K562 (cell line): ENCODE measurements around the gene FBL. TPM values are rescaled to one million over a fixed set of nuclear protein-coding genes. Genes with fewer than 3 reads are reported as not detected.

Experiments
- ATAC-seq: fragments of 200-7000 bp; cut with Tn5 transposase; 3 replicates; pipeline ENCODE4 v1.9.1; 2020; ENCODE audit warnings: moderate library complexity
- BruUV-seq: library from RNA; stranded (reverse); fragments of 400-500 nt; replicated peaks from 2 replicates; lab custom pipeline; 2021; lab: Mats Ljungman, UMichigan
- CTCF ChIA-PET: fragments of 300-600 bp; formaldehyde crosslinking; extraction: SDS; loops from one replicate; lab custom pipeline; 2021; ENCODE audit warnings: low intra/inter-chr PET ratio; lab: Yijun Ruan, JAX
- POLR2A ChIA-PET: fragments of 300-600, 350-650 bp; sonication (Branson Sonifier 250); formaldehyde crosslinking; extraction: SDS; loops from one replicate; lab custom pipeline; 2021; ENCODE audit warnings: antibody characterized with exemption, inconsistent platforms; lab: Yijun Ruan, JAX
- DNase-seq, 4 experiments: peaks; one replicate each; pipeline versions ENCODE4 v3.0.0 to v3.0.0-alpha.2; 2011 to 2018; ENCODE audit warnings: low spot score in 3 of 4, mixed read lengths in 3 of 4; ENCODE audit errors: extremely low read depth in 1 of 4
- FAIRE-seq: peaks from 2 replicates; lab custom pipeline; 2011; peaks lifted over from hg19 to GRCh38; lab: Jason Lieb, UNC
- H2AFZ ChIP-seq: 2 replicates; pipeline ENCODE4 v1.6.0; 2011; ENCODE audit warnings: low read depth, low read length, control low read depth, inconsistent platforms
- H3K27ac ChIP-seq: fragments of 200-600 bp; 3 replicates; pipeline ENCODE4 v1.8.0; 2011; ENCODE audit warnings: low read depth, mild to moderate bottlenecking, control low read depth, inconsistent platforms, low read length, moderate library complexity, mixed read lengths; ENCODE audit errors: extremely low read depth
- H3K27me3 ChIP-seq, 2 experiments: fragments of 300-600 bp in 1 of 2; 2 replicates in 1 of 2; 3 replicates in 1 of 2; pipeline versions ENCODE4 v1.6.0 to v1.8.0; 2011; ENCODE audit warnings: inconsistent platforms in 2 of 2, low read length in 2 of 2, mild to moderate bottlenecking in 1 of 2, mixed read lengths in 1 of 2, moderate library complexity in 1 of 2; ENCODE audit not compliant: control insufficient read depth in 2 of 2, insufficient read depth in 2 of 2
- H3K36me3 ChIP-seq: fragments of 300-600 bp; 3 replicates; pipeline ENCODE4 v1.8.0; 2011; ENCODE audit warnings: mild to moderate bottlenecking, low read length, inconsistent platforms; ENCODE audit not compliant: control insufficient read depth, insufficient read depth
- H3K4me1 ChIP-seq, 2 experiments: fragments of 200-600 bp in 1 of 2; replicated peaks in 1 of 2; 2 replicates in 1 of 2; 3 replicates in 1 of 2; pipeline versions ENCODE4 v1.5.1 to v1.8.0; 2011; ENCODE audit warnings: inconsistent platforms in 2 of 2, low read length in 2 of 2, mild to moderate bottlenecking in 1 of 2, mixed read lengths in 1 of 2, moderate library complexity in 1 of 2; ENCODE audit not compliant: control insufficient read depth in 2 of 2, insufficient read depth in 2 of 2
- H3K4me2 ChIP-seq: 2 replicates; pipeline ENCODE4 v1.6.1; 2011; ENCODE audit warnings: low read length, control low read depth, inconsistent platforms, mixed read lengths; ENCODE audit not compliant: insufficient read depth
- H3K4me3 ChIP-seq: fragments of 200-600 bp; sonication (generic), shearing (Covaris generic); 2 replicates; pipeline ENCODE4 v1.5.1; 2016; ENCODE audit warnings: control low read depth, inconsistent platforms
- H3K79me2 ChIP-seq: fragments of 200-600 bp; 3 replicates; pipeline ENCODE4 v1.8.0; 2011; ENCODE audit warnings: low read length, inconsistent platforms; ENCODE audit not compliant: control insufficient read depth, insufficient read depth
- H3K9ac ChIP-seq, 2 experiments: 2 replicates each; pipeline versions ENCODE4 v1.6.0 to v1.6.1; 2011; ENCODE audit warnings: low read depth in 2 of 2, low read length in 2 of 2, control low read depth in 1 of 2, inconsistent platforms in 1 of 2, mild to moderate bottlenecking in 1 of 2, mixed read lengths in 1 of 2; ENCODE audit not compliant: insufficient read depth in 1 of 2
- H3K9me1 ChIP-seq: one replicate; pipeline ENCODE4 v1.6.0; 2011; ENCODE audit warnings: inconsistent platforms, mild to moderate bottlenecking, low read length, moderate library complexity; ENCODE audit not compliant: control insufficient read depth, insufficient read depth
- H3K9me3 ChIP-seq: replicated peaks from 2 replicates; pipeline ENCODE4 v1.5.1; 2011; ENCODE audit warnings: low read depth, low read length, inconsistent platforms; ENCODE audit not compliant: control insufficient read depth, insufficient read depth
- H4K20me1 ChIP-seq: replicated peaks from 2 replicates; pipeline ENCODE4 v1.6.1; 2011; ENCODE audit warnings: low read length, inconsistent platforms, mixed read lengths; ENCODE audit not compliant: control insufficient read depth, insufficient read depth
- C11orf30 ChIP-seq: fragments of 450-650 bp; IDR thresholded peaks from 2 replicates; pipeline ENCODE4 v1.6.1; 2016; ENCODE audit warnings: low read depth, mild to moderate bottlenecking
- CBX3 ChIP-seq, 2 experiments: IDR thresholded peaks; 1 replicate in 1 of 2; 2 replicates in 1 of 2; pipeline ENCODE4 v1.6.1; 2012; ENCODE audit warnings: inconsistent platforms in 2 of 2, low read length in 2 of 2, borderline replicate concordance in 1 of 2, control low read depth in 1 of 2
- CHCHD3 ChIP-seq: fragments of 250-450 bp; sonication (Bioruptor Pico); IDR thresholded peaks from 2 replicates; pipeline ENCODE4 v2.1.2; 2022; ENCODE audit warnings: mild to moderate bottlenecking
- HCFC1 ChIP-seq: IDR thresholded peaks from 2 replicates; pipeline ENCODE4 v1.6.1; 2012; ENCODE audit warnings: low read depth, low read length, improper control_type of control experiment
- HMGN3 ChIP-seq: IDR thresholded peaks from 2 replicates; pipeline ENCODE4 v1.6.1; 2011; ENCODE audit warnings: borderline replicate concordance, low read depth, mild to moderate bottlenecking, mixed read lengths, low read length; ENCODE audit not compliant: insufficient read length; ENCODE audit errors: extremely low read depth
- ILK ChIP-seq: fragments of 450-650 bp; IDR thresholded peaks from 2 replicates; pipeline ENCODE4 v1.6.1; 2016; ENCODE audit warnings: missing genetic modification characterization, low read depth, mild to moderate bottlenecking, missing compliant biosample characterization, moderate library complexity, borderline replicate concordance
- NFYB ChIP-seq: IDR thresholded peaks from 2 replicates; pipeline ENCODE4 v1.6.1; 2011; ENCODE audit warnings: mild to moderate bottlenecking, moderate library complexity; ENCODE audit not compliant: insufficient read length; ENCODE audit errors: extremely low read depth
- SMAD4 ChIP-seq: fragments of 250-450 bp; sonication (Bioruptor Pico); conservative IDR thresholded peaks from 2 replicates; pipeline ENCODE4 v1.8.0; 2021; ENCODE audit warnings: inconsistent platforms, mild to moderate bottlenecking, moderate library complexity
- SPI1 ChIP-seq: IDR thresholded peaks from 2 replicates; pipeline ENCODE4 v1.6.1; 2011; ENCODE audit warnings: low read depth, low read length, control low read depth, borderline replicate concordance
- TCF3 ChIP-seq: sonication (generic); formaldehyde crosslinking; IDR thresholded peaks from 2 replicates; pipeline ENCODE4 v1.4.0; 2020; ENCODE audit warnings: mild to moderate bottlenecking, missing genetic modification reagents
- TCF7 ChIP-seq: sonication (generic); IDR thresholded peaks from 2 replicates; pipeline ENCODE4 v1.6.1; 2016; ENCODE audit warnings: antibody characterized with exemption, borderline replicate concordance
- TFAM ChIP-seq: fragments of 250-450 bp; sonication (Bioruptor Pico); conservative IDR thresholded peaks from 2 replicates; pipeline ENCODE4 v1.5.0; 2021; ENCODE audit warnings: mild to moderate bottlenecking, moderate library complexity
- TOE1 ChIP-seq, 2 experiments: fragments of 450-650 bp in 1 of 2; sonication (generic) in 1 of 2; formaldehyde crosslinking in 1 of 2; IDR thresholded peaks; 2 replicates each; pipeline versions ENCODE4 v1.7.1 to v1.8.0; 2016 to 2022; ENCODE audit warnings: borderline replicate concordance in 2 of 2, mild to moderate bottlenecking in 2 of 2, antibody characterized with exemption in 1 of 2, inconsistent platforms in 1 of 2, low read depth in 1 of 2, missing genetic modification reagents in 1 of 2, moderate library complexity in 1 of 2
- ZNF395 ChIP-seq: fragments of 200-800 bp; sonication (Bioruptor generic); IDR thresholded peaks from 2 replicates; pipeline ENCODE4 v1.6.1; 2017; ENCODE audit warnings: missing genetic modification characterization, missing compliant biosample characterization
- WGBS: fragments of 100-300 bp; shearing (Covaris generic); methylation state at CpG from one replicate; pipeline ENCODE4 v1.1.6; 2016; ENCODE audit warnings: low coverage, mixed read lengths; ENCODE audit not compliant: insufficient coverage; ENCODE audit errors: missing lambda C conversion rate; 5-methylcytosine and 5-hydroxymethylcytosine counted together
- in situ Hi-C: fragments of 300-500 bp; cut with MboI; formaldehyde crosslinking; loops from 4 replicates; pipeline ENCODE4 v1.15.0; 2018; ENCODE audit warnings: inconsistent platforms, mixed read lengths
- intact Hi-C: fragments of 100-400 bp; cut with micrococcal nuclease; formaldehyde crosslinking; loops from 2 replicates; pipeline ENCODE4 v1.14.2; 2022
- polyA plus RNA-seq, 8 experiments: library from polyadenylated mRNA; depleted of rRNA in 4 of 8; stranded (reverse) in 5 of 8; unstranded in 3 of 8; fragments of >200 nt; fragmentation: Nextera tagmentation in 2 of 8; fragmentation: Illumina TruSeq in 1 of 8; extraction: Ambion mirVana in 2 of 8; extraction: Trizol in 1 of 8; gene quantifications; 2 replicates each; pipeline versions ENCODE4 v1.2.1 to v1.2.3, GENCODE V29; 2011 to 2014; ENCODE audit warnings: inconsistent platforms in 1 of 8, missing spikeins in 1 of 8
- total RNA-seq, 7 experiments: library from RNA; depleted of rRNA in 6 of 7; stranded (reverse); fragments of >200 nt in 6 of 7; fragmentation: Illumina TruSeq in 2 of 7; extraction: Trizol in 2 of 7; gene quantifications; 2 replicates each; pipeline versions ENCODE4 v1.2.1 to v1.2.3, GENCODE V29; 2011 to 2021; ENCODE audit warnings: low replicate concordance in 1 of 7
- TF ChIP-seq, protein P1 (sequence below): sonication (generic); formaldehyde crosslinking; IDR thresholded peaks from 2 replicates; pipeline ENCODE4 v1.8.0; 2022; ENCODE audit warnings: mild to moderate bottlenecking, missing genetic modification reagents
- TF ChIP-seq, protein P2 (sequence below): fragments of 150-350 bp; IDR thresholded peaks from 2 replicates; pipeline ENCODE4 v1.6.1; 2014; ENCODE audit warnings: low read depth, mild to moderate bottlenecking, low read length, borderline replicate concordance

Gene FBL
- total and polyA plus RNA-seq, 9 of the 15 experiments (the other 6 are each of a cell fraction or from before 2014, with no cell fraction given), result 201 to 1,696 (median 696) TPM

GRCh38 chr19:39820696-39821095 lies 25.5 kb downstream of the FBL start:
- Histone ChIP-seq H2AFZ (no peak overlapping the region), H3K9ac (no peak overlapping the region), H3K4me1 (peaks cover 0 to 4% of the 10 kb centered on the region in 2 experiments; a peak in 2 of 5 replicates), H3K4me2 (no peak overlapping the region), H3K9me1 (no peaks in the 10 kb centered on the region), H3K9me3 (no peaks in the 10 kb centered on the region), H3K27me3 (no peaks in the 10 kb centered on the region), H3K27ac (no peak overlapping the region), H3K4me3 (no peak overlapping the region), H4K20me1 (no peaks in the 10 kb centered on the region; the same call in 1 of the 2 replicates), H3K79me2 (no peaks in the 10 kb centered on the region), H3K36me3 (peaks cover 11% of the 10 kb centered on the region; the same call in 1 of the 3 replicates)
- FAIRE-seq, result no peak
- no TSS peak for BruUV-seq
- ATAC-seq, result no peak
- in situ Hi-C loops (no loop called here), intact Hi-C loops (no loop called here)
- 73% methylated on average over 6 of the region's 6 CpGs for WGBS
- no peak for DNase-seq
- ChIA-PET POLR2A (interaction anchor here (0.5 to 1.0 kb wide), 3 partner anchors 15 to 25 kb away, joined by 3 to 4 read pairs (median 3); no protein-coding TSS in a partner anchor), CTCF (no interaction called here)
- TF ChIP-seq C11orf30 (no peak), HMGN3 (no peak), TFAM (no peak), TCF7 (no peak), SPI1 (no peak), HCFC1 (no peak), ZNF395 (CRISPR knock-in tag) (no peak), CHCHD3 (CRISPR knock-in tag) (no peak), TCF3 (CRISPR knock-in tag) (no peak), TOE1 (IDR thresholded peaks at IDR 0.05; ENCODE audit: borderline replicate concordance) (no peak), TOE1 (CRISPR knock-in tag; IDR thresholded peaks at IDR 0.05; ENCODE audit: borderline replicate concordance, low read depth) (no peak), SMAD4 (CRISPR knock-in tag) (no peak), CBX3 (IDR thresholded peaks at IDR 0.05; ENCODE audit: borderline replicate concordance in 1 of 2, low read length in 2 of 2) (no peak), ILK (tag) (no peak), NFYB (no peak)
- TF ChIP-seq, protein P1, sequence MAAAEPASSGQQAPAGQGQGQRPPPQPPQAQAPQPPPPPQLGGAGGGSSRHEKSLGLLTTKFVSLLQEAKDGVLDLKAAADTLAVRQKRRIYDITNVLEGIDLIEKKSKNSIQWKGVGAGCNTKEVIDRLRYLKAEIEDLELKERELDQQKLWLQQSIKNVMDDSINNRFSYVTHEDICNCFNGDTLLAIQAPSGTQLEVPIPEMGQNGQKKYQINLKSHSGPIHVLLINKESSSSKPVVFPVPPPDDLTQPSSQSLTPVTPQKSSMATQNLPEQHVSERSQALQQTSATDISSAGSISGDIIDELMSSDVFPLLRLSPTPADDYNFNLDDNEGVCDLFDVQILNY, result no peak
- TF ChIP-seq, protein P2, sequence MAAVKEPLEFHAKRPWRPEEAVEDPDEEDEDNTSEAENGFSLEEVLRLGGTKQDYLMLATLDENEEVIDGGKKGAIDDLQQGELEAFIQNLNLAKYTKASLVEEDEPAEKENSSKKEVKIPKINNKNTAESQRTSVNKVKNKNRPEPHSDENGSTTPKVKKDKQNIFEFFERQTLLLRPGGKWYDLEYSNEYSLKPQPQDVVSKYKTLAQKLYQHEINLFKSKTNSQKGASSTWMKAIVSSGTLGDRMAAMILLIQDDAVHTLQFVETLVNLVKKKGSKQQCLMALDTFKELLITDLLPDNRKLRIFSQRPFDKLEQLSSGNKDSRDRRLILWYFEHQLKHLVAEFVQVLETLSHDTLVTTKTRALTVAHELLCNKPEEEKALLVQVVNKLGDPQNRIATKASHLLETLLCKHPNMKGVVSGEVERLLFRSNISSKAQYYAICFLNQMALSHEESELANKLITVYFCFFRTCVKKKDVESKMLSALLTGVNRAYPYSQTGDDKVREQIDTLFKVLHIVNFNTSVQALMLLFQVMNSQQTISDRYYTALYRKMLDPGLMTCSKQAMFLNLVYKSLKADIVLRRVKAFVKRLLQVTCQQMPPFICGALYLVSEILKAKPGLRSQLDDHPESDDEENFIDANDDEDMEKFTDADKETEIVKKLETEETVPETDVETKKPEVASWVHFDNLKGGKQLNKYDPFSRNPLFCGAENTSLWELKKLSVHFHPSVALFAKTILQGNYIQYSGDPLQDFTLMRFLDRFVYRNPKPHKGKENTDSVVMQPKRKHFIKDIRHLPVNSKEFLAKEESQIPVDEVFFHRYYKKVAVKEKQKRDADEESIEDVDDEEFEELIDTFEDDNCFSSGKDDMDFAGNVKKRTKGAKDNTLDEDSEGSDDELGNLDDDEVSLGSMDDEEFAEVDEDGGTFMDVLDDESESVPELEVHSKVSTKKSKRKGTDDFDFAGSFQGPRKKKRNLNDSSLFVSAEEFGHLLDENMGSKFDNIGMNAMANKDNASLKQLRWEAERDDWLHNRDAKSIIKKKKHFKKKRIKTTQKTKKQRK, result no peak
